SK-MEL-5 (cell line): ENCODE measurements around the gene INPP4B. TPM values are rescaled to one million over a fixed set of nuclear protein-coding genes. Genes with fewer than 3 reads are reported as not detected.
A peak's percentile ranks its signal among the peaks of the same experiment; 100 is the strongest.

Source experiments
- DNase-seq: peaks from one replicate; pipeline ENCODE4 v3.0.0-alpha.2; 2016; ENCODE audit warnings: low read depth, low spot score
- in situ Hi-C: cut with HindIII; loops from 2 replicates; pipeline ENCODE4 v1.10.0; 2016; ENCODE audit warnings: low sequenced_read_pairs, high pct_unique_total_duplicates, low pct_unique_long_range_greater_than_20kb
- total RNA-seq: library from RNA; depleted of rRNA; stranded (reverse); fragments of >200 nt; shearing (Covaris generic); gene quantifications from 2 replicates; pipeline ENCODE4 v1.2.3, GENCODE V29; 2014

The INPP4B gene
- total RNA-seq, 1 experiment from 2014 or later = 161 TPM

GRCh38 chr4:142485452-142485851 is 360.6 kb downstream of the INPP4B start:
- no peak for DNase-seq
- in situ Hi-C loops = no loop called here

GRCh38 chr4:142480244-142480643 is 365.9 kb downstream of the INPP4B start:
- no peak for DNase-seq

GRCh38 chr4:142475663-142476062 is 370.4 kb downstream of the INPP4B start:
- in situ Hi-C loops = no loop called here
- DNase-seq = no peak

More at GRCh38 chr4:142480244-142480643, 365.9 kb downstream of the INPP4B start:
- in situ Hi-C loops = no loop called here

- no peak for DNase-seq
Observed at GRCh38 chr4:142474398-142475087, 371.6 kb downstream of the INPP4B start.

GRCh38 chr4:142473960-142474338 is 372.2 kb downstream of the INPP4B start:
- in situ Hi-C loops = no loop called here
- DNase-seq = no peak

More at GRCh38 chr4:142474398-142475087, 371.6 kb downstream of the INPP4B start:
- in situ Hi-C loops = no loop called here

- DNase-seq = peak; percentile 39
- in situ Hi-C loops = no loop called here
Observed at GRCh38 chr4:142473218-142473959, 372.7 kb downstream of the INPP4B start.

GRCh38 chr4:142467088-142467487 is 379.0 kb downstream of the INPP4B start:
- in situ Hi-C loops = no loop called here
- no peak for DNase-seq

GRCh38 chr4:142465526-142465925 is 380.6 kb downstream of the INPP4B start:
- in situ Hi-C loops = no loop called here

GRCh38 chr4:142463206-142463605 is 382.9 kb downstream of the INPP4B start:
- in situ Hi-C loops = no loop called here
- DNase-seq = no peak

More at GRCh38 chr4:142465526-142465925, 380.6 kb downstream of the INPP4B start:
- DNase-seq = no peak

GRCh38 chr4:142452161-142452855 is 393.8 kb downstream of the INPP4B start:
- DNase-seq = peak; percentile 80
- in situ Hi-C loops = no loop called here

GRCh38 chr4:142449771-142450373 is 396.2 kb downstream of the INPP4B start:
- in situ Hi-C loops = no loop called here
- no peak for DNase-seq

- in situ Hi-C loops = no loop called here
- DNase-seq = peak; percentile 56
Observed at GRCh38 chr4:142447009-142447408, 399.1 kb downstream of the INPP4B start.

GRCh38 chr4:142443469-142443868 is 402.6 kb downstream of the INPP4B start:
- in situ Hi-C loops = no loop called here
- no peak for DNase-seq

GRCh38 chr4:142440093-142440492 is 406.0 kb downstream of the INPP4B start:
- no peak for DNase-seq
- in situ Hi-C loops = no loop called here

GRCh38 chr4:142435599-142436235 is 410.4 kb downstream of the INPP4B start:
- DNase-seq = no peak
- in situ Hi-C loops = no loop called here

GRCh38 chr4:142434519-142435224 is 411.4 kb downstream of the INPP4B start:
- in situ Hi-C loops = no loop called here
- peak; percentile 54 for DNase-seq

- in situ Hi-C loops = no loop called here
- no peak for DNase-seq
Observed at GRCh38 chr4:142428715-142429114, 417.4 kb downstream of the INPP4B start.
